Small intestine (tissue), 7 donors: ENCODE results near the gene FKBP5. TPM values are rescaled to one million over a fixed set of nuclear protein-coding genes. Genes with fewer than 3 reads are reported as not detected.

ENCODE experiments used
- DNase-seq, 2 donors: peaks; one replicate each; pipeline versions ENCODE4 v3.0.0 to v3.0.0-alpha.2; 2013
- FAIRE-seq: peaks from 2 replicates; lab custom pipeline; 2012; peaks lifted over from hg19 to GRCh38; lab: Jason Lieb, UNC
- H3K27ac ChIP-seq, 3 donors: one replicate each; pipeline ENCODE4 v1.5.1; 2013; ENCODE audit warnings: low read length in 2 of 3, mild to moderate bottlenecking in 2 of 3, control low read depth in 1 of 3, inconsistent platforms in 1 of 3, low read depth in 1 of 3, moderate library complexity in 1 of 3
- H3K27me3 ChIP-seq, 3 donors: one replicate each; pipeline ENCODE4 v1.6.1; 2013; ENCODE audit warnings: low read length in 3 of 3, inconsistent platforms in 1 of 3; ENCODE audit not compliant: control insufficient read depth in 3 of 3, insufficient read depth in 3 of 3
- H3K36me3 ChIP-seq, 3 donors: one replicate each; pipeline ENCODE4 v1.6.1; 2013; ENCODE audit warnings: low read length in 3 of 3, inconsistent platforms in 1 of 3, low read depth in 1 of 3, mild to moderate bottlenecking in 1 of 3, moderate library complexity in 1 of 3; ENCODE audit not compliant: control insufficient read depth in 3 of 3, insufficient read depth in 2 of 3
- H3K4me1 ChIP-seq, 3 donors: one replicate each; pipeline ENCODE4 v1.6.1; 2013; ENCODE audit warnings: low read length in 2 of 3, inconsistent platforms in 1 of 3, low read depth in 1 of 3, mild to moderate bottlenecking in 1 of 3, moderate library complexity in 1 of 3; ENCODE audit not compliant: control insufficient read depth in 3 of 3, insufficient read depth in 2 of 3
- H3K4me3 ChIP-seq, 3 donors: one replicate each; pipeline ENCODE4 v1.5.1; 2013; ENCODE audit warnings: low read length in 3 of 3, control low read depth in 1 of 3, inconsistent platforms in 1 of 3, low read depth in 1 of 3, mild to moderate bottlenecking in 1 of 3, moderate library complexity in 1 of 3
- H3K9me3 ChIP-seq, 2 donors: one replicate each; pipeline ENCODE4 v1.6.1; 2013; ENCODE audit warnings: low read depth in 1 of 2, low read length in 1 of 2; ENCODE audit not compliant: control insufficient read depth in 2 of 2, insufficient read depth in 1 of 2
- WGBS, 3 donors: extraction: QIAGEN DNeasy Blood & Tissue Kit; methylation state at CpG; one replicate each; pipeline ENCODE4 v1.1.7; 2013; 5-methylcytosine and 5-hydroxymethylcytosine counted together
- polyA plus RNA-seq, 4 donors: library from polyadenylated mRNA; stranded (reverse) in 3 of 4; unstranded in 1 of 4; fragments of 200-250 nt in 3 of 4; fragments of 120-200 nt in 1 of 4; gene quantifications; one replicate each; pipeline versions ENCODE4 v1.2.1 to v1.2.3, GENCODE V29; 2013
- donor health status: healthy with polysubstance abuse.
- donor health status: control.
- donor health status: control.
- donor health status: Bipolar disorder and iron deficiency.
- donor health status: healthy.

The FKBP5 gene
- polyA plus RNA-seq, 4 donors: 8.7 to 150 (median 88.9) TPM

DNA sequence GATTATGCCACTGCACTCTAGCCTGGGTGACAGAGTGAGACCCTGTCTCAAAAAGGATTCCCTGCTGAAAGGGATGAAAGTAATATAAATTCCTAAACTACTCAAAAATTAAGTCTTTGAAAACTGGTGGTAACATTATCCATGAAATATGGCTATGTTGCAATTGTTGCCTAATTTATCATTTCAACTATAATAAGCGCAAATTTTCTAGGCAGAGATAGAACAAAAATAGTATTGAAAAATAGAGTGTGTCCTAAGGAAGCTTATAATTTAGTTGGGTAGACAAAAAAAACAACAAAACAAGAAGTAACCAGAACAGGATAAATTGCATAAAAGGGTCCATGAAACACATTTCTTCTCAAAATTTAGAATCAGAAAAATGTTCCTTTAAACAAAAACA, 68.0 kb downstream of the FKBP5 start:
- H3K4me3 ChIP-seq: no peak overlapping the region
- no peak overlapping the region for H3K27ac ChIP-seq
- H3K27me3 ChIP-seq: no peaks in the 10 kb centered on the region
- no peaks in the 10 kb centered on the region for H3K4me1 ChIP-seq
- FAIRE-seq (no peak), DNase-seq (no peak)
- H3K9me3 ChIP-seq: no peaks in the 10 kb centered on the region
- WGBS, 3 donors: 96 to 100% (median 97%) methylated on average over 1 of the region's 1 CpG
- peaks cover 2 to 16% (median 15%) of the 10 kb centered on the region in 3 donors for H3K36me3 ChIP-seq

DNA sequence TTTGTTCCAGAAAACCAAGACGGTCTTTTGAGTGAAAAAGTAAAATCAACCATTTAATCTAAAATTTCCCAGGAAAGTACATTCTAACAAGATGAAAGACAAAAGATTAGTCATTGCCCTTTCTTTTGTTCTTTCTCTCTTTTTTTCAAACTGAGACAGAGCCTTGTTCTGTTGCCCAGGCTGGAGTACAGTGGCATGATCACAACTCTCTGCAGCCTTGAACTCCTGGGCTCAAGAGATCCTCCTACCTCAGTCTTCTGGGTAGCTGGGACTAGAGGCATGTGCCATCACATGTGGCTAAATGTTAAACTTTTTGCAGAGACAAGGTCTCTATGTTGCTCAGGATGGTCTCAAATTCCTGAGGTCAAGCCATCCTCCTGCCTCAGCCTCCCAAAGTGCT, 75.0 kb downstream of the FKBP5 start:
- no peaks in the 10 kb centered on the region for H3K4me1 ChIP-seq
- no peak overlapping the region for H3K27ac ChIP-seq
- FAIRE-seq (no peak), DNase-seq (no peak)
- H3K36me3 ChIP-seq: peaks cover 0 to 33% (median 16%) of the 10 kb centered on the region in 3 donors
- H3K4me3 ChIP-seq: no peak overlapping the region
- no peaks in the 10 kb centered on the region for H3K9me3 ChIP-seq
- 85 to 93% (median 85%) methylated on average over 1 of the region's 1 CpG for WGBS, 3 donors
- no peaks in the 10 kb centered on the region for H3K27me3 ChIP-seq

DNA sequence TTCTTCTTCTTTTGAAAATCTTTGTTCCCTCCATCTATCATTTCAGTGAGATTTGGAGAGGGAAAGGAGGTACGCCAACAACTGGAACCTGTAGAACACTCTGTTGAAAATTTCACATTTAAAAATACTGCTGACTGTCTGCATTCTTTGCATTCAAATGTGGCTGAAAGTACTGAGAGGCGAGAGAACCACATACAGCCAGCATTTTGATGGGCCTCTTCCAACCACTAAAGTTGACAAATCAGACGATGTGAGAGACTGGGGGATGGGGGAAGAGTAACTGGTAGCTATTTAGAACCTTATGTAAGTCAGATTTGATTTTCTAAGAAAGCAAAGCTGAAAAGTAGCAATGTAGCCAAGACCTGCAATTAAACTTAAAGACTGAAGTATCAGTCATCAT, 77.5 kb downstream of the FKBP5 start:
- WGBS, 3 donors: 66 to 85% (median 67%) methylated on average over 3 of the region's 3 CpGs
- H3K27me3 ChIP-seq: no peaks in the 10 kb centered on the region
- H3K9me3 ChIP-seq: no peaks in the 10 kb centered on the region
- peaks cover 0 to 32% (median 10%) of the 10 kb centered on the region in 3 donors for H3K36me3 ChIP-seq
- H3K4me3 ChIP-seq: no peak overlapping the region
- FAIRE-seq (no peak), DNase-seq (peak in 1 of 2 donors; percentile 58)
- H3K27ac ChIP-seq: peak overlapping the region in 1 of 3 donors; percentile 60
- no peaks in the 10 kb centered on the region for H3K4me1 ChIP-seq

DNA sequence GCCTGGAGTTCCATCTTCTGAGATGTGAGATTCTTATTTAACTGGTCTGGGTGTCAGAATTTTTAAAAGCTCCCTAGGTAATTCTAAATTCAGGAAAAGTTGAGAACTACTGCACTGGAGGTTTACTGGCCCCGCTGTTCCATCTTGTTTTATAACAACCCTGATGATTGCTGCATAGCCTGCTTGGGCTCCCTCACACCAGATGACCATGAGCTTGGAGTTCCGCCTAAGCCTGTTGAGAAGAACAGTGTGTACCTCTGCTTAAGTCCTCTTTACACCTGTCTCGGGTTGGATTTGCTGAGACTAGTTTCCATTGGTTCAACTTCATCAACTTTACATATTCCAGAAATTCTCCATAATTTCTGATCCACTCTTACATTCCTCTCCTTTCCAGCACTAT, 77.9 kb downstream of the FKBP5 start:
- Histone ChIP-seq H3K27me3 (no peaks in the 10 kb centered on the region), H3K4me1 (no peaks in the 10 kb centered on the region), H3K36me3 (peaks cover 0 to 32% (median 10%) of the 10 kb centered on the region in 3 donors), H3K27ac (peak overlapping the region in 2 of 3 donors; percentile 50 to 60), H3K9me3 (no peaks in the 10 kb centered on the region), H3K4me3 (no peak overlapping the region)
- WGBS, 3 donors: 92 to 98% (median 97%) methylated on average over 3 of the region's 3 CpGs
- no peak for FAIRE-seq
- no peak for DNase-seq

GRCh38 chr6:35609588-35609987, 79.1 kb downstream of the FKBP5 start:
- WGBS, 3 donors: 91 to 95% (median 93%) methylated on average over 1 of the region's 1 CpG
- DNase-seq (no peak), FAIRE-seq (no peak)
- Histone ChIP-seq H3K4me1 (no peaks in the 10 kb centered on the region), H3K4me3 (no peak overlapping the region), H3K27ac (no peak overlapping the region), H3K27me3 (no peaks in the 10 kb centered on the region), H3K36me3 (peaks cover 0 to 32% (median 7%) of the 10 kb centered on the region in 3 donors), H3K9me3 (no peaks in the 10 kb centered on the region)

DNA sequence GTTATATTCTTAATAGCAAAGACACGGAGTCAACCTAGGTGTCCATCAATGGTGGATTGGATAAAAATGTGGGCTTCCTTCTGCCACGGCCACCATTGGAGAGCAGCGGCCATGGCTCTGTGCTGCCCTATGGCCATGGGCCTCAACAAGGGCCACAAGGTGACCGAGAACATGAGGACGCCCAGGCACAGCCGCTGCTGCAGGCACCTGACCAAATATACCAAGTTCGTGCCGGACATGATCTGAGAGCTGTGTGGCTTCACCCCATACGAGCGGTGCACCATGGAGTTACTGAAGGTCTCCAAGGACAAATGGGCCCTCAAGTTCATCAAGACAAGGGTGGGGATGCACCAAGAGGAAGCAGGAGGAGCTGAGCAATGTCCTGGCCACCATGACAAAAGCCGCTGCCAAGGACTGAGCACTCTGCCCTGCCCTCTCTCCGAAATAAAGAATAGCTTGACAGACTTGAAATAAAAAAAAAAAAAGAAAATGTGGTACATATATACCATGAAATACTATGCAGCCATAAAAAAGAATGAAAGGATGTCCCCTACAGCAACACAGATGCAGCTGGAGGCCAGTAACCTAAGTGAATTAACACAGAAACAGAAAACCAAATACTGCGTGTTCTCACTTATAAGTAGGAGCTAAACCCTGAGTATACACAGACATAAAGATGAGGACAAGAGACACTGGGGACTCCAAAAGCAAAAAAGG, 81.0 kb downstream of the FKBP5 start:
- DNase-seq (no peak), FAIRE-seq (no peak)
- Histone ChIP-seq H3K27me3 (no peaks in the 10 kb centered on the region), H3K9me3 (no peaks in the 10 kb centered on the region), H3K4me3 (no peak overlapping the region), H3K36me3 (peaks cover 0 to 25% (median 6%) of the 10 kb centered on the region in 3 donors), H3K4me1 (peaks cover 0 to 2% (median 0%) of the 10 kb centered on the region in 3 donors), H3K27ac (no peak overlapping the region)
- 87 to 93% (median 89%) methylated on average over 13 of the region's 13 CpGs for WGBS, 3 donors

DNA sequence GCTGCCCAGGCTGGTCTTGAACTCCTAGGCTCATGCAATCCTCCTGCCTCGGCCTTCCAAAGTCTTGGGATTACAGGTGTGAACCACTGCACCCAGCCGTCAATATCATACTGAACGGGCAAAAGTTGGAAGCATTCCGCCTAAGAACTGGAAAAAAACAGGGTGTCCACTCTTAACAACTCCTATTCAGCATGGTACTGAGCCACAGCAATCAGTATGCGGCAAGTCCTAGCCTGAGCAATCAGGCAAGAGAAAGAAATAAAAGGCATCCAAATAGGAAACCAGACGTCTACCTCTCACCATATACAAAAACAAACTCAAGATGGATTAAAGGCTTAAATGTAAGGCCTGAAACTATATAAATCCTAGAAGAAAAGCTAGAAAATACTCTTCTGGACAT, 83.1 kb downstream of the FKBP5 start:
- H3K27me3 ChIP-seq: no peaks in the 10 kb centered on the region
- WGBS, 3 donors: 95 to 96% (median 96%) methylated on average over 6 of the region's 6 CpGs
- H3K27ac ChIP-seq: no peak overlapping the region

GRCh38 chr6:35603326-35604202, 85.2 kb downstream of the FKBP5 start:
- Histone ChIP-seq H3K4me3 (no peak overlapping the region), H3K36me3 (peaks cover 0 to 10% (median 2%) of the 10 kb centered on the region in 3 donors), H3K9me3 (no peaks in the 10 kb centered on the region), H3K27me3 (no peaks in the 10 kb centered on the region), H3K4me1 (peaks cover 0 to 13% (median 0%) of the 10 kb centered on the region in 3 donors), H3K27ac (peak overlapping the region in 1 of 3 donors; percentile 100)
- DNase-seq (no peak), FAIRE-seq (no peak)
- WGBS, 3 donors: 92 to 95% (median 93%) methylated on average over 9 of the region's 9 CpGs

More for the DNA sequence above, 83.1 kb downstream of the FKBP5 start:
- H3K4me3 ChIP-seq: no peak overlapping the region
- FAIRE-seq: no peak
- no peak for DNase-seq
- peaks cover 0 to 13% (median 0%) of the 10 kb centered on the region in 3 donors for H3K4me1 ChIP-seq
- H3K36me3 ChIP-seq: peaks cover 0 to 13% (median 3%) of the 10 kb centered on the region in 3 donors
- H3K9me3 ChIP-seq: no peaks in the 10 kb centered on the region
